OCI-LY1 (cell line): Measurements from ENCODE around the gene MGAT5B.

ENCODE experiments used
- CTCF ChIP-seq: fragments of 200-600 bp; sonication (generic), shearing (Covaris generic); IDR thresholded peaks from 2 replicates; pipeline ENCODE4 v1.5.1; 2017; ENCODE audit warnings: mild to moderate bottlenecking, antibody characterized with exemption, low read length, moderate library complexity, mixed read lengths
- EZH2 ChIP-seq: fragments of 200-600 bp; sonication (generic), shearing (Covaris generic); IDR thresholded peaks from 2 replicates; pipeline ENCODE4 v1.8.0; 2017; ENCODE audit warnings: borderline replicate concordance, mixed run types, mild to moderate bottlenecking, antibody characterized with exemption, low read length, moderate library complexity, mixed read lengths

GRCh38 chr17:76997981-76998531 lies 129.9 kb downstream of the MGAT5B start:
- TF ChIP-seq CTCF (no peak), EZH2 (no peak)
